Amniotic epithelial cell (primary cell): ENCODE results near the gene RPIA.
"Not testable (repeated sequence)": the region's sequence is repeated elsewhere in the genome, so short reads cannot be mapped to it uniquely, and the experiment has no call there.

ENCODE experiments used
- DNase-seq: peaks from one replicate; pipeline ENCODE4 v3.0.0-alpha.2; 2010; ENCODE audit warnings: low read depth

Gene RPIA

GRCh38 chr2:88735853-88736252, 44.4 kb downstream of the RPIA start:
- no peak for DNase-seq

GRCh38 chr2:88736437-88736836, 45.0 kb downstream of the RPIA start:
- no peak for DNase-seq

GRCh38 chr2:88737385-88737784, 45.9 kb downstream of the RPIA start:
- no peak for DNase-seq

- DNase-seq: peak; percentile 63
Measured at GRCh38 chr2:88738271-88738670, 46.8 kb downstream of the RPIA start.

- peak; percentile 61 for DNase-seq
Measured at GRCh38 chr2:88739985-88740600, 48.6 kb downstream of the RPIA start.

- DNase-seq: no peak
Measured at GRCh38 chr2:88746929-88747490, 55.5 kb downstream of the RPIA start.

GRCh38 chr2:88747990-88748389, 56.5 kb downstream of the RPIA start:
- DNase-seq: no peak

GRCh38 chr2:88751768-88752167, 60.3 kb downstream of the RPIA start:
- DNase-seq: no peak

- no peak for DNase-seq
Measured at GRCh38 chr2:88753833-88754584, 62.5 kb downstream of the RPIA start.

GRCh38 chr2:88754585-88755320, 63.3 kb downstream of the RPIA start:
- DNase-seq: no peak

GRCh38 chr2:88755836-88756235, 64.4 kb downstream of the RPIA start:
- no peak for DNase-seq

GRCh38 chr2:88757025-88757424, 65.6 kb downstream of the RPIA start:
- no peak for DNase-seq

GRCh38 chr2:88758702-88759101, 67.2 kb downstream of the RPIA start:
- not testable (repeated sequence) for DNase-seq

GRCh38 chr2:88760819-88761598, 69.5 kb downstream of the RPIA start:
- DNase-seq: no peak

GRCh38 chr2:88764141-88764849, 72.8 kb downstream of the RPIA start:
- no peak for DNase-seq

- no peak for DNase-seq
Measured at GRCh38 chr2:88764850-88765153, 73.3 kb downstream of the RPIA start.

GRCh38 chr2:88765154-88765888, 73.8 kb downstream of the RPIA start:
- DNase-seq: peak; percentile 3

GRCh38 chr2:88765889-88766481, 74.5 kb downstream of the RPIA start:
- DNase-seq: not testable (repeated sequence)

GRCh38 chr2:88770016-88770415, 78.5 kb downstream of the RPIA start:
- no peak for DNase-seq
